HG03565 (cell line): ENCODE data around the gene PCOLCE2.

Experiments used
- ATAC-seq: cut with Tn5 transposase; IDR thresholded peaks from one replicate; pipeline ENCODE4 v1.9.1; 2021; ENCODE audit warnings: mild to moderate bottlenecking, moderate library complexity; ENCODE audit not compliant: unreplicated experiment

Gene PCOLCE2, protein sequence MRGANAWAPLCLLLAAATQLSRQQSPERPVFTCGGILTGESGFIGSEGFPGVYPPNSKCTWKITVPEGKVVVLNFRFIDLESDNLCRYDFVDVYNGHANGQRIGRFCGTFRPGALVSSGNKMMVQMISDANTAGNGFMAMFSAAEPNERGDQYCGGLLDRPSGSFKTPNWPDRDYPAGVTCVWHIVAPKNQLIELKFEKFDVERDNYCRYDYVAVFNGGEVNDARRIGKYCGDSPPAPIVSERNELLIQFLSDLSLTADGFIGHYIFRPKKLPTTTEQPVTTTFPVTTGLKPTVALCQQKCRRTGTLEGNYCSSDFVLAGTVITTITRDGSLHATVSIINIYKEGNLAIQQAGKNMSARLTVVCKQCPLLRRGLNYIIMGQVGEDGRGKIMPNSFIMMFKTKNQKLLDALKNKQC

DNA sequence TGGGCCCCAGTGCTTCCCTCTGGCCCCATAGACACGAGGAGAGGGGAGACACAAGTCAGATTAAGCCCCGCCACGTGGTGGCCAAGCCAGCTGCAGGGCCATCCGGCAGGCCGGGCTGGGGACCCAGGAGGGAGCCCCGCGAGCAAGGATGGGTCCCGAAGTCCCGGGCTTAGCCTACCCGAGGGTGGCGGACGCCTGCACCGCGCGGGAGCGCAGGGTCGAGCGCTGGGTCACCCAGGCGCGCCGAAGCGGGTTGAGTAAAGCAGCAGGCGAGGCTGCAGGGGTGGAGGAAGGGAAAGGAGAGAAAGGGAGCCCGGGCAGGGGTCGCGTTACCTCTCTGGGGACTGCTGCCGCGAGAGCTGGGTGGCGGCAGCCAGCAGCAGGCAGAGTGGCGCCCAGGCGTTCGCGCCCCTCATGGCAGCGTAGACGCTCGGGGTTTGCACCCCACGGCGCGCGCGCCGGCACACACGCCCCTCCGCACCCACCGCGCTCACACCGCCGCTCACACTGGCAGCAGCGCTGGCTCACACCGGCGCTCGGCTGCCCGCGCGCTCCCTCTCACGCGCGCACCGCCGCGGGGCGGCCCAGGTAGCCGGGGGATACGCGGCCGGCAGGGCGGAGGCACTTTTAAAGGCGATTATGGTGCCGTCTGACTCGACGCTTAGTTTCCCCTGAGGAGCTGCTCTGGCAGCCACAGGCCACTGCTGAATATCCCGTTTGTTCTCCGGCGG, at the start of gene PCOLCE2:
TSS of gene PCOLCE2 (minus strand) at position 603 of the 731 bp plus-strand sequence. CDS start at position 416, 187 bp downstream.
- ATAC-seq, result no peak

DNA sequence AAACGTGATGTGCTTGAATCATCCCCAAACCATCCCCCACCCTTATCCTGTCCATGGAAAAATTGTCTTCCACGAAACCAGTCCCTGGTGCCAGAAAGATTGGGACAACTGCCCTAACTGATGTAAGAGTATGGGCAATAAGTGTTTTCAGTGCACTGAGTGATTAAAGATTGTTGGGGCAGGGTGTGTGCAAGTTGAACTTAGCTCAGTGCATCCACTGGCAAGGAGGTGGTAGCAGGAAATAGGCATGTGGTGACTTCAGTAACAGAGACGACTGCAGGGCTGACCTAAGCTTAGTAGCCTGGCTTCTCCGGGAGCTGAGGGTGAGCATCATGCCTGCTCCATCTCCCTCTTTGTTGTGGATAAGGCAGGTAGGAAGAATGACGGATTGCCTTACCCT, 47.1 kb upstream of the PCOLCE2 start:
- no peak for ATAC-seq

DNA sequence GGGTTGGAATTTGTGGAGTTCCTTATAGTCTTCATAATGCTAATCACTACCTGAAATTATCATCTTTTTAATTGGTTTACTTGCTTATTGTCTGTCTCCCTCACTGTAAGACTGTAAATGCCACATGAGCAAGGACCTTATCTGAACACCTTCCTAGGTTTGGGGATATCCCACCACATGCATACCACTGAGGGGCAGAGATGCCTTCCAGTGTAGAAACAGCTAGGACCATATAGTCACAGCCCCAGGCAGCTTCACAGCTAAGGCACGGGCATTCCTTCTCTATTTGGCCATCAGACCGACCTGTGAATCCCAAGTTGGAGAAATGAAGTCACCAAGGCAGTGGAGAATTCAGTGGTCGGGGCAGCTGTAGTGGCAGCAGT, 46.0 kb upstream of the PCOLCE2 start:
- no peak for ATAC-seq

DNA sequence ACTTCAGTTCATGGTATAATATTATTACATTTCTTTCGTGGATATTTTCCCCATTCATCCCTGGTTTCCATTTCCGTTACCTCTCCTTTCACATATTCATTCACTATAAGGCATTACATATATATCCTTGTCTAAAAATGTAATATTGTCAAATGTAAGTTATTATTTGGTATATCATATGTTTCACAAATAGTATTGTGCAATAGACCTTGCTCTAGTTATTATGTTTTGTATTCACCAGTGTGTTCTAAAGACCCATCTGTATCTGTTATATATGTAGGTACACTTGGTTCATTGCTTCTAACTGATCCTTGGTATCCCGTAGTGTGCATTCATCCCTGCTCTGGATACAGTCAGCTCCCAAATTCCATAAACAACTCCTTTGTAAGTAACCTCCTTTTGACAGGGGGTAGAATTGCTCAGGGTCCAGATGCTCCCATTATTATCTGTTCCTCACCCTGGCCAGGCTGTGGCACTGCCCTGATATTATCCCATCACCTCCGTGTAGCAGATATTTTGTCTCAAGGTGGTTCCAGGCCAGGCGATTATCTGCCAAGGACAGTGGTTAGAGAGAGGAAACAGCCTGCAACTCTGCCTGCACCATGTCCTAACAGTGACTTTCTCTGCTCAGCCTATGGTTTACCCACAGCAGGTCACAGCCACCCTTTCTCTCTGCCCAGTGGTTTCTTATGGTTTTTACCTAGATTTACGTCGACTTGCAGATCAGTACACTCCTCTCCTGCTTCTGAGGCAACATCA, 45.4 kb upstream of the PCOLCE2 start:
- ATAC-seq, result no peak

DNA sequence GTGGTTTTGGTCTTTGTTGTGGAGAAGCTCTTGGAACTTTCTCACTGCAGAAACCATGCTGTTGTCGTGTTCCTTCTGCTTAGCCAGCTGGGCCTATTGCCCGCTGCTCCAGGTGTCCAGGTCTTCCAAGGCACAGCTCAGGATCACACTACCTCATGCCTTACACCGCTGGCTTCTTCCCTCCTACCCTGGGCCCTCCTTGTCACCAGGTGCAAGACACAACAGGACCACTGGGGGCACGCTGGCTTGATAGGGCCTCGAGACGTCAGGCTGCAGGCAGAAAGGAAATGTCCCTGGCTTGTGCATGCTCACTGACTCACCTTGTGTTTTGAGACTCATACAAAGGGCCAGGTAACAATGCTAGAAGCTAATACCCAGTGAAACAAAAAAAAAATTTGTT, 42.3 kb upstream of the PCOLCE2 start:
- peak; percentile 79 for ATAC-seq

GRCh38 chr3:142930463-142930862, 41.6 kb upstream of the PCOLCE2 start:
- no peak for ATAC-seq

GRCh38 chr3:142929890-142930289, 41.0 kb upstream of the PCOLCE2 start:
- no peak for ATAC-seq

DNA sequence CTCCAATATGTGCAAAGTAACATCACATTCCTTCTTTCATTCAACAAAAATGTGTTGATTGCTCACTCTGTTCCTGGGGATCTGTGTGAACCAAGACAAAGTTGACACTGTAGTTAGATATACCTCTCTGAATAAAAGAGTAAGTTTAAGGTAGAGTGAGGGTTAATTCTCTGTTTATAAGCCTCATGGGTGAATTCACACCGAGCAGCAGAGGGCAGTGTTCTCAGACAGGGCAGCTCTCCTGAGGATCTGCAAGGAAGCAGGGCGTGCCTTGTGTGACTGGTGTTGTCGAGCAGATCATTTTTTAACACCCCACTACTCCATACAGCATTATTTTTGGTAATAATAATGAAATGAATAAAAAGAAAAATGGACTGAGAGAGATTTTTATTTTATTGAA, 40.2 kb upstream of the PCOLCE2 start:
- ATAC-seq, result no peak

GRCh38 chr3:142926368-142926944, 37.6 kb upstream of the PCOLCE2 start:
- ATAC-seq, result no peak

- ATAC-seq, result no peak
These were observed 36.3 kb upstream of the PCOLCE2 start for GRCh38 chr3:142925140-142925539.

DNA sequence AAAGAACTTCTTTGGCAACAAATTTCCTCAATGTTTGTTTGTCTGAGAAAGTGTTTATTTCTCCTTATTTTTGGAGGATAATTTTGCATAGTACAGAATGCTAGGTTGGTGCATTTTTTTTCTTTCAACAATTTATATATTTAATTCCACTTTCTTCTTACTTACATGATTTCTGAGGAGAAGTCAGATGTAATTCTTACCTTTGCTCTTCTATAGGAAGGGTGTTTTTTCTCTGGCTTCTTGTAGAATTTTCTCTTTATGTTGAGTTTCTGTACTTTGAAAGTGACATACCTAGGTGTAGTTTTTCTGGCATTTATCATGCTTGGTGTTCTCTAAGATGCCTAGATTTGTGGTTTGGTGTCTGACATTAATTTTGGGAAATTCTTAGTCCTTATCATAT, 34.8 kb upstream of the PCOLCE2 start:
- no peak for ATAC-seq

GRCh38 chr3:142916605-142917004, 27.7 kb upstream of the PCOLCE2 start:
- ATAC-seq, result no peak

- no peak for ATAC-seq
These were observed 26.8 kb upstream of the PCOLCE2 start for GRCh38 chr3:142915636-142916035.

GRCh38 chr3:142914286-142914811, 25.5 kb upstream of the PCOLCE2 start:
- ATAC-seq, result no peak

DNA sequence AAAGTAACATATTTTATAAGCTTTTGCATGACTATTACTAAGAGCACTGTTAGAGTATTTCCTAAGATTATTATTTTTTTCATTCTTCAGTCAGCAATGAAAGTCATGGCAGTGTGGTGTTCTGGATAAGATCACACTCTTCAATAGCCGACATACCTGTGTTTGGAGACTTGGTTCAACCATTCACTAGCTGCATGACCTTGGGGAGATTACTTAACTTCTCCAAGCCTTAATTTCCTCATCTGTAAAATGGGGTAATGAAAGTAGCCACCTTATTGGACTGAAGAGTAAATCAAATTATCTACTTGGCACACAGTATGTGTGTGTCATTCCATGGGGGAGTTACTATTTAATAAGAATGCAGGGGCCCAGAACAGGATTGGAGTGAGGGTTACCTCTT, 24.5 kb upstream of the PCOLCE2 start:
- ATAC-seq, result no peak

DNA sequence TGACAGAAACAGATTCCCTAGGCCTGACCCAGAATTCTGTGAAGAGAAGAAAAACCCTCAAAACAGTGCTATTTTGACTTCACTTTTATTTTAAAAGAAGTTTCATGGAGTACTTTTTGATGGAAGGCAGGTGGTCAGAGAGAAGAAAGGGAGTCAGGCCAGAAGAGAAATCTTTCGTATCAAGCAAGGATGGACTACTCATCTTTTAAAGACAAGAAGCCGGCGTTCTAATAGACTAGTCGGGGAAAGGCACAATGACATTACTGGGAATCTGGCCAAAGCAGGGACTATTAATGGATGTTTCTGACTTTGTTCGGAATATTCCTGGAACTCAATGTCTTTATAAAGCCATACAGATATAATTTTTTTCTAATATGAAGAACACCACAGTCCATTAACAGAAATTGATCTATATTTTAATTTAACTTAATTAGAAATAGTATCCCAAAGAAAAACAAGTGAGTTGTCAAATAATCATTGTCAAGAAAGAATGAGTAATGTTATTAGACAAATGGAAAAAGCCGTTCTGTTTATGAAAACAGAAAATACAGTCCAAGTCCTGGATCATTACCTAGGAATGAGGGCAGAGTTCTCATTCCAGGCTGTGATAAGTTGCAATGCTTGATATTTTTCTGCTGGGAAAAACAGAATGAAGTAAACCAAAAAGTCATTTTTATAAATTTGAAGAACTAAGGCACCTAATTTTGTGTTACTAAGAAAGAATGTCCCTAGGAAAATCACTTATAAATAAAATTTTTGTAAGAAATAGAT, 23.7 kb upstream of the PCOLCE2 start:
- ATAC-seq, result no peak

GRCh38 chr3:142910280-142910679, 21.4 kb upstream of the PCOLCE2 start:
- ATAC-seq, result no peak

- no peak for ATAC-seq
These were observed 20.4 kb upstream of the PCOLCE2 start for GRCh38 chr3:142909282-142909681.

DNA sequence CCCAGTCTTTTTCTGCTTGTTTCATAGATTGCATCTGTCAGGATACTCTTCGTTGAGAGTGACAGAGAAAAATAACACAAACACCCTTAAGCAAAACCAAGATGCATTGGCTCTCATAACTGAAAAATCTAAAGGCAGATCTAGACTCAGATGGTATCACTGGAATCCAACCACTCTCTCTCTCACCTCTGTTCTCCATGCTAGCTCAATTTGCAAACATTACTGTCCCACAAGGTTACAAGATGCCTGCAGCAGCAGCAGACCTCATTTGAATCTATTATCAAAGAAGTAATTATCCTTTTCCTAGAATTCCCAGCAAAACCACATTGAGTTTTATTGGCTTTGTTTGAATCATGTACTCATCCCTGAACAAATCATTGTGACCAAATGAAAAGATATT, 19.1 kb upstream of the PCOLCE2 start:
- no peak for ATAC-seq
